ELF-1 (cell line): Measurements from ENCODE around the gene ITIH2.
"Not testable (repeated sequence)": the region's sequence is repeated elsewhere in the genome, so short reads cannot be mapped to it uniquely, and the experiment has no call there.

Experiments used
- DNase-seq: peaks from one replicate; pipeline ENCODE4 v3.0.0-alpha.2; 2016; ENCODE audit warnings: low read depth, low spot score

The ITIH2 gene, protein sequence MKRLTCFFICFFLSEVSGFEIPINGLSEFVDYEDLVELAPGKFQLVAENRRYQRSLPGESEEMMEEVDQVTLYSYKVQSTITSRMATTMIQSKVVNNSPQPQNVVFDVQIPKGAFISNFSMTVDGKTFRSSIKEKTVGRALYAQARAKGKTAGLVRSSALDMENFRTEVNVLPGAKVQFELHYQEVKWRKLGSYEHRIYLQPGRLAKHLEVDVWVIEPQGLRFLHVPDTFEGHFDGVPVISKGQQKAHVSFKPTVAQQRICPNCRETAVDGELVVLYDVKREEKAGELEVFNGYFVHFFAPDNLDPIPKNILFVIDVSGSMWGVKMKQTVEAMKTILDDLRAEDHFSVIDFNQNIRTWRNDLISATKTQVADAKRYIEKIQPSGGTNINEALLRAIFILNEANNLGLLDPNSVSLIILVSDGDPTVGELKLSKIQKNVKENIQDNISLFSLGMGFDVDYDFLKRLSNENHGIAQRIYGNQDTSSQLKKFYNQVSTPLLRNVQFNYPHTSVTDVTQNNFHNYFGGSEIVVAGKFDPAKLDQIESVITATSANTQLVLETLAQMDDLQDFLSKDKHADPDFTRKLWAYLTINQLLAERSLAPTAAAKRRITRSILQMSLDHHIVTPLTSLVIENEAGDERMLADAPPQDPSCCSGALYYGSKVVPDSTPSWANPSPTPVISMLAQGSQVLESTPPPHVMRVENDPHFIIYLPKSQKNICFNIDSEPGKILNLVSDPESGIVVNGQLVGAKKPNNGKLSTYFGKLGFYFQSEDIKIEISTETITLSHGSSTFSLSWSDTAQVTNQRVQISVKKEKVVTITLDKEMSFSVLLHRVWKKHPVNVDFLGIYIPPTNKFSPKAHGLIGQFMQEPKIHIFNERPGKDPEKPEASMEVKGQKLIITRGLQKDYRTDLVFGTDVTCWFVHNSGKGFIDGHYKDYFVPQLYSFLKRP

DNA sequence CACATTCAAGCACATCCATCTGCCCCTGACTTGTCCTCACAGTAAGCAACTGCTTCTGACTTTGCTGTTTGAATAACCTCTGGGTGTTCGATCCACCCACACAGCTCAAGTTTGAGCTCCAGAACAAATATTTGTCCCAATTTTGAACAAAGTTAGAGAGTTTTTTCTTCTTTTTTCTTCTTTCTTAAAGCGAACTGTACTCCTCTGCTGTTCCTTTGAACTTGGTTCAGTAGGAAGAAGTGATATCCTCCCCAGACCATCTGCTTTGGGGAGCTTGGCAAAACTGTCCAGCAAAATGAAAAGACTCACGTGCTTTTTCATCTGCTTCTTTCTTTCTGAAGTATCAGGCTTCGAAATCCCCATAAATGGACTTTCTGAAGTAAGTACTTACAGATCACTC lies at the start of gene ITIH2:
Gene ITIH2, plus strand, starts transcription at position 177 of the 400 bp plus-strand sequence. Its CDS starts 119 bp downstream, at position 296.
- no peak for DNase-seq

DNA sequence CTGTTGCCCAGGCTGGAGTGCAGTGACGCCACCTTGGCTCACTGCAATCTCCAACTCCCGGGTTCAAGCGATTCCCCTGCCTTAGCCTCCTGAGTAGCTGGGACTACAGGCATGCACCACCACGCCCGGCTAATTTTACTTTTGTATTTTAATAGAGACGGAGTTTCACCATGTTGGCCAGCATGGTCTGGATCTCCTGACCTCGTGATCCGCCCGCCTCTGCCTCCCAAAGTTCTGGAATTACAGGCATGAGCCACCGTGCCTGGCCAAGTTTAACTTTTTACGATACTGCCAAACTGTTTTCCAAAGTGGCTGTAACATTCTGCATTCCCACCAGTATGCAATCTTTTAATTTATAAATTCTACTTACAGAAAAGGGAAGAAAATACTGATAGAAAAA lies 46.0 kb upstream of the ITIH2 start:
- not testable (repeated sequence) for DNase-seq

DNA sequence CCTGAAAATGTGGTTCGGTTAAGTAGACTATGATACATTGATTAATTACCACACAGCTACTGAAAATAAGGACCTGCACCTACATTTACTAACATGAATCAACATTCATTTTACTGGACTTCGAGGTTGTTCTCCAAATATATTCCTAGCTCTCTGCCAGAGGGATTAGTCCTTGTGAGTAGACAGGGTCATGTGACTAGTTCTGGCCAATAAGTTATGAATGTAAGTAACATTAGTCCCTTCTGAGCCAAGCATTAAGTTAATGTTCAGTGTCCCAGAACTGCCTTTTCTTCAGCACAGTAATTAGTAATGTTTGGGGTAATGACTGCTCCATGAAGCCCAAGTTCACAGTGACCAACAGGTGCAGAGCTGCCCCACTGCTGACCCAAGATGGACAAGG lies 45.6 kb upstream of the ITIH2 start:
- no peak for DNase-seq

DNA sequence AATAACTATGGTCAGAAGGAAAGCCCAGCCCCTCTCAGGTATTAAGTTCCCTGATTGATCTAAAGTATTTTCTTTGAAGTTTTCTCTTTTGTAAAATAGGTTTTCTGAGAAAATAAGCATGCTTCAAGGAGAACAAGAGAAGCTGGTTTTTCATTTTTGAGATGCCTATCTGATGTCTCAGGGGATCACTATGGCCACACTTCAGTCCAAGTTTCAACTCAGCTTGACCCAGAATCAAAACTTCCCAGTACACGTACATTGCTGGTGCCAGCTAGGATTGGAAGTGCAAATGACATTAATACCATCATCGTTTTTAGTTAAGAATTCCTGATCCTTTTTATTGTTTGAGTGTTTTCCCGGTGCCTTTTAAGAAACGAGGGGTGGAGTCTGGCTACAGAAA lies 43.6 kb upstream of the ITIH2 start:
- DNase-seq = no peak

DNA sequence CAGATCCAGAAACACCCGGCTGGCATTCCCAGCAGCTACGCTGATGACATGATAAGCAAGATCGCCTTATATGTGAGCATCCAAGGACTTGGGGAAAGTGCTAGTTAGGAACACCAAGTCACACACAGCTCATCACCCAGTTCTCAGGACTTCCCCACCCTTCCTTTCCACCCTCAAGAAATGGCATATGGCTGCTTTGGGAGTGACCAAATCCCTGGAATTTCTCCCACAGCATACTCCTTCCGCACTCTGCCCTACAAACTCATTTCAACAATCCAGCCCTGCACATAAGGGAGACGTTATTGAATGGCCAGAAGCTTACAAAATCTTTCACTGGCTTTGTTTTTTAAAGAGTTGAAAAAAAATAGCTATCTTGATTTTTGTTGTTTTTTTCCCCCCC lies 40.6 kb upstream of the ITIH2 start:
- DNase-seq = no peak

DNA sequence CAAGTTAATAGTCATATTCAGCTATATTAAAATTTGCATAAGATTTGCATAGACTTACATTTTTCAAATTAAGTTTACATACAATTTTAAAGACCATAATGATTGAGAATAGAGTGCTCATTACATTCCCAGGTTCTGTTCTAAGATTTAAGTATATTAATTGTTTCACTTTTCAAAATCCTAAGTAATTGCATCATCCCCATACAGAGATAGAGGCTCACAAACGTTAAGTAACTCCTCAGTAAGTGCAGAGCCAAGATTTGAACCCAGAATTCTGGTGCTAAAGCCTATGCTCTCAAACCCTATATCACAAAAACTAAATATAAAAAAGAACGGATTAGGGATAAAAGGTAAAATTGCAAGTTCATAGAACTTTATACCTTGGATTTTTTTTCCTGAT lies 38.4 kb upstream of the ITIH2 start:
- no peak for DNase-seq

DNA sequence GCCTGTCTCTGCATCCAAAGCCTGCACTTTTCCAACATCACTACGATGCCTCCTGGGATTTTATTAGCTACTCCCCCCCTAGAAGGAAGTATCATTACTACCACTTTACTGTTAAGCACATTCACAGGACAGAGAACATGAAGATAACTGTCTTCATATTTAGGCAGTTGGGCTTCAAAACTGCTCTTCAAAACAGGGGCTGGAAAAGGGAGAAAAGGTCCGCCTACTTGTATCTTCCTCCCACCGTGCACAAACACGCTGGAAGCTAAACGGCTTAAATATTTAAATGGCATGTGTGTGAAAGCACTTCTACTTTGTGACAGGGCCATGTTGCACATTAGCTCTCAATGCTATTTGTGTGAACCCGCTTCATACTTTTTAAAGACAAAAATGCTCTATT lies 37.3 kb upstream of the ITIH2 start:
- peak; percentile 11 for DNase-seq

DNA sequence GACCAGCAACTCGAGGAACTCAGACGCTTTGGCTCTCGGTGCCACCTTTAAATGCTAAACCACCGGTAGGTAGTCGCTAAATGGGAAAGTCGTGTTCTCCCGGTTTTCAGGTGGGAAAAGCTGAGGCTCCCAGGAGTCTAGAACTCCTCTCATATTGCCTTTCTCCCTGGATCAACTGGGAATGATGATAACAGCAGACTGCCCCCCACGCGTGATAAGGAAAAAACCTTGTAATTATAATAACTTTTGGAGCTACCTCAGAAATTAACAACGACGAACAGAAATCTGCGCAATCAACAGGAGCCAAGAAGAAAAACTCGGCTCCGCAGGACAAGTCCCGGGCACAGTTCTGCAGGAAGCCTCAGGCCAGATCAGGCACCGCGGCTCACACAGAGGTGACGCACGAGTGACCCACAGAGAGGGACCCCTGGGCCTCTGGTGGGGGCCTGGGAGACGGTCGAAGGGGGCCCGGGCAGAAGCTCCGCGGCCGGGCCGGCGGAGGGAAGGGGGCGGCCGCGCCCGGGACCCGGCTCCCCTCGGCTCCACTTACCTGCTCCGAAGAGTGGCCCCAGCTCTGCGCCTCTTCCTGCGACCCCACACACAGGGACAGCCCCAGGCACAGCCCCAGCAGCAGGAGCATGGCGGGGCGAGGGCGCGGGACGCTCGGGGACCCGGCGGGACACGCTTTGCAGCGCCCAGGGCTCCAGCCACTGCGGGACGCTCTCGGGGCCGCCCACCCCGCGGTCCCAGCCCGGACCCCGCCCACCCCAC lies 36.7 kb upstream of the ITIH2 start, which contains the start of gene ITIH5:
Gene ITIH5, minus strand, starts transcription at position 714 of the 771 bp plus-strand sequence. Its CDS starts 74 bp downstream, at position 640.
- peak; percentile 28 for DNase-seq

DNA sequence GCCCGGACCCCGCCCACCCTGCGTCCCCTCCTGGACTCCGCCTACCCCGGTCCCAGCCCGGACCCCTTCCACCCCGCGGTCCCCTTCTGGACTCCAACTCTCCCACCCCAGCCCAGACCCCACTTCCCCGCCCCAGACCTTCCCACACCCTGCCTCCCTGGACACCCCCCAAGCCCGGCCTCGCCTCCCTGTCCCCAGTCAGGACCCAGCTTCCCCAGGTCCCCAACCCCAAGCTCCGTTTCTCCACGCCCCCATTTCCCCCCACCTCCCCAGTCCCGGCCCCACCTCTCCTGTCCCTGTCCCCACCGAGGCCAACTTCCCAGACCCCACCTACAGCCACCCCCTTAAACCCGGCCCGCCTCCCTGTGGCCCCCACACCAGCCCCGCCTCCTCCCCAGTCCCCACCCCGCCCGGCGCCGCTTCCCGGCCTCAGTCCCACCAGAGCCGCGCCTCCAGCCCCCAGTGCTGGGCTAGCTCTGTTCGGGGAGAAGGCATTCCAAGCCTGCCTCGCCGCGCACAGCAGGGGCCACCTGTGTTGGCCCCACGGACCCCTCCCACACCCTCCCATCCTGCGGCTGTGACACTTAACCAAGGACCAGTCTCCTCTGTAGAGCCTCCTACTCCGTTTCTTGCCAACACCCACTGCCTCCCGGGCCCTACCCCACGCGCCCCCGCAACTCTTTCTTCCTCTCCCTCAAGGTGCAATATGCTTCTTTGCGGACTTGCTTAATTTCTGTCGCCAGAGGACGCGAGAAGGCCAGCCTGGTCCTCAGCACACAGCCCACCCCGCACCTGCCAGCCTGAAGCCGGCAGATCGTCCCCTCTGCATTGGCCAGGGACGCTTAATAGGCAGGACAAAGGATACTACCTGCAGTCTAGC lies 35.6 kb upstream of the ITIH2 start:
- DNase-seq = peak; percentile 34

DNA sequence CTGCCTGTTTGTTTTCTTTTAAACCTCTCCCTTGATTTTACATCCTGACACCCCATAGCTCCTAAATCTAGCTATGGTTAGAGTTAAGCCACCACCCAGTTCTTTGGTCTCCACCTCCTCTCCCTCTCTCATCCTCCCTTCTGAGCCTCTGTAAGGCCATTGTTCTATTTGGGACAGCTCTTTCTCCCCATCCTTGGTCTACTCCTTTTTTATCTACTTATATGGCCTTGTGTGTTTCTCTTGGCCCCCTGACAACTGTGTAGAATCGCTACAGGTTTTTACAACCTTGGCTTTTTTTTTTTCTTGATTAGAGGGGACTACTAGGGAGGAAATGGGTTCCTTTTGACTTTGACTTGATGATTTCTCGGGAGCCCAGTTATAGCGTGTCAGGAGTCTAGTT lies 33.0 kb upstream of the ITIH2 start:
- DNase-seq = no peak

DNA sequence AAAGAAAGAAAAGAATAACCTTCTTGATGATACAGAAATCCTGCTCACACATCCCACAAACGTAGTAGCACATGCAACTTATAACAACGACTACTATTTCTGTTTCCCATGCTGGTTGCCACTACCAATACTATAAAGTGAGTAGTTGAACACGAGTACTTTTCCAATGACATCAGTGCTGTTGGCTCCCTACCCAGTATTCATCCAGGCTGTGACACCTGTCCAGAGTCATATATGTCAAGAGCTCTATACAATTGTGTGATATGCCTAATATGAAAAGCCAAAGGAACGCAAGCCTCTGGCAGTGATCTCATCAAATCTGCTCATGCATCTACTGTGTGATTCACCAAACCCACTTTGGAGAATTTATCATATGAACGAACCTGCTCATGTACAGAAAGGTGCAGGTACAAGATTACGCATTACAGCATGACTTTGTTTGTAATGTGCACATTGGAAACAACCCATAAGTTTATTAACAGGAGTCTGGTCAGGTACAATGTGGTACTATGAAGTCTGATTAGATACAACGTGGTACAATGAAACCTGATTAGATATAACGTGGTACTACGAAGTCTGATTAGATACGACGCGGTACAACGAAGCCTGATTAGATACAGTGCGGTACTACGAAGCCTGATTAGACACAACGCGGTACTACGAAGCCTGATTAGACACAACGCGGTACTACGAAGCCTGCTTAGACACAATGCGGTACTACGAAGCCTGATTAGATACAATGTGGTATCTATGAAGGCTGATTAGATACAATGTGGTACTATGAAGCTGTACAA lies 30.6 kb upstream of the ITIH2 start:
- no peak for DNase-seq

DNA sequence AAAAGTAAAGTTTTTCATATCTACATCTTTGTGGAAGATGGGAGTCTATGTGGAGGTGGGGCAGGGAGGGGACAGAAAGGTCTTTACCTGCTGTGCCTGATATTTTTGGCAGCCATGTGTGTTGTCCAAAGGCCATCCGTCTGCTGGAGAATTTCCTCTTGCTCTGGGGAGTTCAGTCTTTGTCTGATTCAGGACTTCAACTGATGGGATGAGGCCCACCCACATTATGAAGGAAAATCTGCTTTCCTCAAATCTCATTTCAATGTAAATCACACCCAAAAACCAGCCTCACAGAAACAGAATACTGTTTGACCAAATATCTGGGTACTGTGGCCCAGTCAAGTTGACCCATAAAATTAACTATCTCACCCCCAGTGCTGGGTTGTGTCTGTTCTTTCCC lies 23.9 kb upstream of the ITIH2 start:
- DNase-seq = no peak

DNA sequence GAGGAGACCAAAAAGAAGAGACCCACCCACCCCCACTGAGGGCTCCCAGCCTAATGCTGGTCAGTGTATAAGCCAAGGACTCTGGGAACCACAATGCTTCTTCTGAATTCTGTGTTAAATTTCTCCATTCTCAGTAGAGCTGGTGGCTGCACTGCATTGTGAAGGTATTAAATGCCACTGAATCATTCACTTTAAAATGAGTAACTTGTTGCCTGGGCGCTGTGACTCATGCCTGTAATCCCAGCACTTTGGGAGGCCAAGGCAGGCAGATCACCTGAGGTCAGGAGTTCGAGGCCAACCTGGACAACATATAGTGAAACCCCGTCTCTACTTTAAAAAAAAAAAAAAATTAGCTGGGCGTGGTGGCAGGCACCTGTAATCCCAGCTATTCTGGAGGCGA lies 23.0 kb upstream of the ITIH2 start:
- not testable (repeated sequence) for DNase-seq

DNA sequence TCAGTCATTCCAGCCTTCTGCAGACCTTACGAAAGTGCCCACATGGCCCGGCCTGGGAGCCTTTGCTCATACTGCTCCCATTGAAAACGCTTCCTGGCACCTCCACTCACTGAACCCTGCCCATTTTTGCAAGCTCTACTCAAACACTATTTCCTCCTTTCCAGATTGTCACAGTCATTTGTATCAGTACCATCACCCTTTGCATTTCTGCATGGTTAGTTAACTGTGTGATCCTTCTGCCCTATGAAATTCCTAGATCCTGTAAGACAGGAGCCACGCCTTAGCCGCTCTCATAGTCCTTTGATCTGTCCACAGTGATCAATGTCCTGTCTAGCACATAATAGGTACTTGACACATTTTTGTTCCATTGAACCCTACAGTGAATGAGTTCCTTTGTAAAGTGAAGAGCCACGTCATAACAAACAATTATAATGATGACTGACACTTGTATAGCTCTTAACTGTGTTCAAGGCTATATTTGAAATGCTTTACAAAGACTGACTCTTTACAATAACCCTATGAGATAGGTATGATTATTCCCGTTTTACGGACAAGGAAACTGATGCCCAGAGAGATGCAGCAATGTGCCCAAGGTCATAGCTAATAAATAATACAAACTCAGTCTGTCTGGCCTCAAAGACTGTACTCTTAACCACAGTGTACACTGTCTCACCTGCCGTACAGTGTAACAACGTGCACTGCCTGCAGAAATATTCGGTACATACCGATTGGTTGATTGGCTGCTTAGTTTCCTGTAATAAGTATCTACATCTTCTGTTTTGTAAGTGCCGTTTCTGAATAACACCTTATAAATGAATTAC lies 16.6 kb upstream of the ITIH2 start:
- no peak for DNase-seq

DNA sequence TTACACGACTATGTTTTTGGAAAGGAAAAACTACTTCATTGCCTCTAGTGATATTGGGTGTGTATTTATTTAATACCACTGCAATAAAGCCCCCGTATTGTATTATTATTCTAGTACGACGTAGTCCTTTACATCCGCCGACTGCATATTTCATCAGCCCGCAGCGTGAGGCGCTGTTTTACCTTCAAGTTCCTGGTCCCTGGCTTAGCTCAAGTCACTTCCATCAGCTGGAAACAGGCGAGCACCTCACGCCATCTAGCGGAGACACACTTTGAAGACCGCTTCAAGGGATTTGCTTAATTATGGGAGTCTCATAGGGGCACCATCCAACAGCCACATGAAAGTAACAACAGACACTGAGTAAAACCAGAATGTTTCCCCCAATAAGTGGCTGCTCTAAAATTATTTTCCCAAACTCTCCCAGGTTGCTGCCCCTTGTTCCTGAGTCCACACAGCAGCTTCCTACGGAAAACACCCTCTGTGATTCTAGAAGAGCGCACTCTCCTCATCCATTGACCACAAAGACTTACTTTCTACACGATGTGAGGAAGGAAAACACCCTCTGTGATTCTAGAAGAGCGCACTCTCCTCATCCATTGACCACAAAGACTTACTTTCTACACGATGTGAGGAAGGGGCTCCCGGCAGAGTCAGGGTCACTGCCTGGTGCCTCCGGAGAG lies 15.7 kb upstream of the ITIH2 start:
- DNase-seq = peak; percentile 92

DNA sequence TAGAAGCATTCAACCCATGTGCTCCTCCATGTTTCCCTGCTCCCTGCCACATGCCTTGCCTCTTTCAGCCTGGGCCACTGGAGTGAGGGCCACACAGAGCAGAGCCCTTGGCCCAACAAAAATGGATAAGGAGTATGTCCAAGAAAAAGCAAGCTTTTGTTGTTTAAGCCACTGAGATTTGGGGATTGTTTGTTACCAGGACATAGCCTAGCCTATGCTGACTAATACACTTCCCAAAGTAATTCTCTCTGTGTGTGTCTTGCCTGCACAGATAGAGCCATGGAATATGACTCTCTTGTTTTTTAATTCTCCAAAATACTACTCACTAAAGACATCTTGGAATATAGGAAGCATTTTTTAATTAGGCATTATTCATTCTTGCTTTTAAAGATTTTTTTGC lies 13.5 kb upstream of the ITIH2 start:
- DNase-seq = no peak

DNA sequence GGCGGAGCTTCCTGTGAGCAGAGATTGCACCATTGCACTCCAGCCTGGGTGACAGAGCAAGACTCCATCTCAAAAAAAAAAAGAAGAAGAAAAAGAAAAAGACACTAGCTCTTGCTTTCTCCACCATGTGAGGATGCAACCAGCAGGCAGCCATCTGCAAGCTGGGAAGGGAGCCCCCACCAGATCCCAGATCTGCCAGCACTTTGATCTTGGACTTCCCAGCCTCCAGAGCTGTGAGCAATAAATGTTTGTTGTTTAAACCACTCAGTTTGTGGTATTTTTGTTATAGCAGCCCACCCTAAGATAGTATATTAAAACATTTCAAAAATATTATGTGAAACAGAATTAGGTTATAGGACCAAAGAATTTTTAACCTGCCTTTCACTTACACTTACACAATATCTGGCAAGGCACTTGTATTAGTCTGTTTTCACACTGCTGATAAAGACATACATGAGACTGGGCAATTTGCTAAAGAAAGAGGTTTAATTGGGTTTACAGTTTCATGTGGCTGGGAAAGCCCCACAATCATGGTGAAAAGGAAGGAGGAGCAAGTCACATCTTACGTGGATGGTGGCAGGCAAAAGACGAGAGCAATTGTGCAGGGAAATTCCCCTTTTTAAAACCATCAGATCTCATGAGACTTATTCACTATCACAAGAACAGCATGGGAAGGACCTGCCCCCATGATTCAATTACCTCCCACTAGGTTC lies 12.1 kb upstream of the ITIH2 start:
- not testable (repeated sequence) for DNase-seq

DNA sequence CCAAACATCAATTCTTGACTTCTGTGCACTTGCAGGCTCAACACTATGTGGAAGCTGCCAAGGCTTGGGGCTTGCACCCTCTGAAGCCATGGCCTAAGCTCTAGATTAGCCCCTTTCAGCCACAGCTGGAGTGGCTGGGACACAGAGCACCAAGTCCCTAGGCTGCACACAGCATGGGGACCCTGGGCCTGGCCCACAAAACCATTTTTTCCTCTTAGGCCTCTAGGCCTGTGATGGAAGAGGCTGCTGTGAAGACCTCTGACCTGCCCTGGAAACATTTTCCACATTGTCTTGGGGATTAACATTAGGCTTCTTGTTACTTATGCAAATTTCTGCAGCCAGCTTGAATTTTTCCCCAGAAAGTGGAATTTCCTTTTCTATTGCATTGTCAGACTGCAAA lies 10.7 kb upstream of the ITIH2 start:
- DNase-seq = not testable (repeated sequence)
